Keratinocyte (primary cell): ENCODE data around the gene HNRNPA1L2. TPM values are rescaled to one million over a fixed set of nuclear protein-coding genes. Genes with fewer than 3 reads are reported as not detected.
"Not testable (repeated sequence)": the region's sequence is repeated elsewhere in the genome, so short reads cannot be mapped to it uniquely, and the experiment has no call there.

ENCODE experiments used
- DNase-seq: peaks from one replicate; pipeline ENCODE4 v3.0.0-alpha.2; 2011; ENCODE audit warnings: low read depth, missing footprints, low spot score
- FAIRE-seq: peaks from 2 replicates; lab custom pipeline; 2011; peaks lifted over from hg19 to GRCh38; lab: Jason Lieb, UNC
- H2AFZ ChIP-seq: 2 replicates; pipeline ENCODE4 v1.6.0; 2012; ENCODE audit warnings: low read length, control low read depth, inconsistent platforms; ENCODE audit not compliant: control insufficient read depth
- H3K27ac ChIP-seq: 2 replicates; pipeline ENCODE4 v1.5.1; 2011; ENCODE audit warnings: low read length; ENCODE audit not compliant: control insufficient read depth, insufficient read depth
- H3K27me3 ChIP-seq: 3 replicates; pipeline ENCODE4 v1.6.0; 2011; ENCODE audit warnings: low read length; ENCODE audit not compliant: control insufficient read depth, insufficient read depth; ENCODE audit errors: extremely low read depth
- H3K36me3 ChIP-seq, 2 experiments: 2 replicates in 1 of 2; 3 replicates in 1 of 2; pipeline ENCODE4 v1.5.1; 2011; ENCODE audit warnings: low read length in 2 of 2, mild to moderate bottlenecking in 1 of 2; ENCODE audit not compliant: control insufficient read depth in 2 of 2, insufficient read depth in 2 of 2; ENCODE audit errors: extremely low read depth in 1 of 2
- H3K4me1 ChIP-seq: 3 replicates; pipeline ENCODE4 v1.5.1; 2011; ENCODE audit warnings: low read length; ENCODE audit not compliant: control insufficient read depth, insufficient read depth; ENCODE audit errors: extremely low read depth
- H3K4me2 ChIP-seq: 3 replicates; pipeline ENCODE4 v1.6.0; 2011; ENCODE audit warnings: low read depth, low read length; ENCODE audit not compliant: control insufficient read depth, insufficient read depth; ENCODE audit errors: extremely low read depth
- H3K4me3 ChIP-seq, 3 experiments: fragments of 200-600 bp in 1 of 3; sonication (generic) in 1 of 3; 2 replicates in 2 of 3; 3 replicates in 1 of 3; pipeline ENCODE4 v1.5.1; 2011 to 2016; ENCODE audit warnings: low read length in 3 of 3, mild to moderate bottlenecking in 3 of 3, control low read depth in 2 of 3, inconsistent platforms in 1 of 3, low read depth in 1 of 3, mixed read lengths in 1 of 3, mixed run types in 1 of 3, moderate library complexity in 1 of 3; ENCODE audit not compliant: control insufficient read depth in 2 of 3, insufficient read depth in 2 of 3; ENCODE audit errors: extremely low read depth in 1 of 3
- H3K79me2 ChIP-seq: 2 replicates; pipeline ENCODE4 v1.6.0; 2012; ENCODE audit warnings: low read length; ENCODE audit not compliant: control insufficient read depth, insufficient read depth
- H3K9ac ChIP-seq: 3 replicates; pipeline ENCODE4 v1.6.0; 2011; ENCODE audit warnings: low read length; ENCODE audit not compliant: control insufficient read depth, insufficient read depth; ENCODE audit errors: extremely low read depth
- H3K9me1 ChIP-seq: 3 replicates; pipeline ENCODE4 v1.6.0; 2011; ENCODE audit warnings: low read length; ENCODE audit not compliant: control insufficient read depth, insufficient read depth; ENCODE audit errors: extremely low read depth
- H3K9me3 ChIP-seq: 2 replicates; pipeline ENCODE4 v1.5.1; 2012; ENCODE audit warnings: low read depth, low read length; ENCODE audit not compliant: control insufficient read depth
- H4K20me1 ChIP-seq: 3 replicates; pipeline ENCODE4 v1.6.0; 2011; ENCODE audit warnings: low read length; ENCODE audit not compliant: control insufficient read depth, insufficient read depth; ENCODE audit errors: extremely low read depth
- EZH2 ChIP-seq: IDR thresholded peaks from one replicate; pipeline ENCODE4 v1.6.1; 2012; ENCODE audit warnings: inconsistent platforms, mild to moderate bottlenecking, low read length, moderate library complexity
- dilution Hi-C: fragments of 300-500 bp; cut with MboI; formaldehyde crosslinking; loops from one replicate; pipeline ENCODE4 v1.7.0; 2020; ENCODE audit warnings: low sequenced_read_pairs; ENCODE audit not compliant: extremely low pct_ligation_motif_present
- polyA plus RNA-seq, 5 experiments: library from polyadenylated mRNA; depleted of rRNA in 3 of 5; stranded (reverse) in 3 of 5; stranded (forward) in 1 of 5; unstranded in 1 of 5; fragments of >200 nt; gene quantifications; 1 replicate in 1 of 5; 2 replicates in 3 of 5; 3 replicates in 1 of 5; pipeline versions ENCODE4 v1.2.1 to v1.2.3, GENCODE V29; 2011 to 2012; ENCODE audit warnings: missing spikeins in 2 of 5, low read depth in 1 of 5, low replicate concordance in 1 of 5
- TF ChIP-seq, protein P1 (sequence below), 3 experiments: IDR thresholded peaks in 1 of 3; conservative IDR thresholded peaks in 1 of 3; optimal IDR thresholded peaks in 1 of 3; 2 replicates in 2 of 3; 3 replicates in 1 of 3; pipeline versions ENCODE3 to v1.5.1; 2011; ENCODE audit warnings: low read length in 3 of 3, mild to moderate bottlenecking in 3 of 3, moderate library complexity in 2 of 3, control low read depth in 1 of 3, inconsistent platforms in 1 of 3; ENCODE audit not compliant: insufficient read depth in 2 of 3; ENCODE audit errors: extremely low read depth in 1 of 3

HNRNPA1L2 gene
- polyA plus RNA-seq, 1 donor (not counting 4 experiments of a cell fraction or from before 2014, with no cell fraction given), result 7.2 TPM

DNA sequence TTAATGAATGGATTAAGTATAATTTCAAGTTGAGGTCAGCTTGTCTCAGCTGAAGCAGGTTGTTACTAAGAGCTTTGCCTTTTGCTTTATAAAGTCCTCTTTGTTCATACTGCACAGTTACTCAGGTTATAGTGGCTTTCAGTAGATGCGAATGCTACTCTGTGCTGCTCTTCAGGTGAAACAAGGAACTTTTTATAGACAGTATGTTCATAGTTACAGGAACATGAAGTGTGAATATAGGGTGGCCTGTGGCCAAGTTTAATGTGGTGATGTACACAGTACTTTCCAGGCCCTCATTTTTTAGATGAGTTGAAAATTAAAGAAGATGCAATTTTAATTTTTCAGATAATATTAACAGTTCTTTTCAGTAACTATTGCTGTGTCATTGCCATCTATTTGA, 31.2 kb downstream of the HNRNPA1L2 start:
- H4K20me1 ChIP-seq, result no peaks in the 10 kb centered on the region
- H3K27ac ChIP-seq, result no peak overlapping the region
- no peak overlapping the region for H2AFZ ChIP-seq
- no peak overlapping the region for H3K4me2 ChIP-seq
- TF ChIP-seq, protein P1, sequence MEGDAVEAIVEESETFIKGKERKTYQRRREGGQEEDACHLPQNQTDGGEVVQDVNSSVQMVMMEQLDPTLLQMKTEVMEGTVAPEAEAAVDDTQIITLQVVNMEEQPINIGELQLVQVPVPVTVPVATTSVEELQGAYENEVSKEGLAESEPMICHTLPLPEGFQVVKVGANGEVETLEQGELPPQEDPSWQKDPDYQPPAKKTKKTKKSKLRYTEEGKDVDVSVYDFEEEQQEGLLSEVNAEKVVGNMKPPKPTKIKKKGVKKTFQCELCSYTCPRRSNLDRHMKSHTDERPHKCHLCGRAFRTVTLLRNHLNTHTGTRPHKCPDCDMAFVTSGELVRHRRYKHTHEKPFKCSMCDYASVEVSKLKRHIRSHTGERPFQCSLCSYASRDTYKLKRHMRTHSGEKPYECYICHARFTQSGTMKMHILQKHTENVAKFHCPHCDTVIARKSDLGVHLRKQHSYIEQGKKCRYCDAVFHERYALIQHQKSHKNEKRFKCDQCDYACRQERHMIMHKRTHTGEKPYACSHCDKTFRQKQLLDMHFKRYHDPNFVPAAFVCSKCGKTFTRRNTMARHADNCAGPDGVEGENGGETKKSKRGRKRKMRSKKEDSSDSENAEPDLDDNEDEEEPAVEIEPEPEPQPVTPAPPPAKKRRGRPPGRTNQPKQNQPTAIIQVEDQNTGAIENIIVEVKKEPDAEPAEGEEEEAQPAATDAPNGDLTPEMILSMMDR (optimal IDR thresholded peaks at IDR 0.05 in 1 of 3, IDR thresholded peaks at IDR 0.05 in 1 of 3, conservative IDR thresholded peaks at IDR 0.05 in 1 of 3; ENCODE audit: extremely low read depth in 1 of 3, insufficient read depth in 2 of 3, low read length in 3 of 3), result no peak
- TF ChIP-seq EZH2, result no peak
- H3K4me3 ChIP-seq, result no peak overlapping the region
- no peak for DNase-seq
- H3K4me1 ChIP-seq, result no peaks in the 10 kb centered on the region
- dilution Hi-C loops, result no loop called here
- FAIRE-seq, result no peak
- H3K79me2 ChIP-seq, result no peaks in the 10 kb centered on the region
- no peaks in the 10 kb centered on the region for H3K9me1 ChIP-seq
- H3K9me3 ChIP-seq, result no peaks in the 10 kb centered on the region
- peaks cover 0 to 2% of the 10 kb centered on the region in 2 experiments for H3K36me3 ChIP-seq
- no peaks in the 10 kb centered on the region for H3K27me3 ChIP-seq
- H3K9ac ChIP-seq, result no peak overlapping the region

DNA sequence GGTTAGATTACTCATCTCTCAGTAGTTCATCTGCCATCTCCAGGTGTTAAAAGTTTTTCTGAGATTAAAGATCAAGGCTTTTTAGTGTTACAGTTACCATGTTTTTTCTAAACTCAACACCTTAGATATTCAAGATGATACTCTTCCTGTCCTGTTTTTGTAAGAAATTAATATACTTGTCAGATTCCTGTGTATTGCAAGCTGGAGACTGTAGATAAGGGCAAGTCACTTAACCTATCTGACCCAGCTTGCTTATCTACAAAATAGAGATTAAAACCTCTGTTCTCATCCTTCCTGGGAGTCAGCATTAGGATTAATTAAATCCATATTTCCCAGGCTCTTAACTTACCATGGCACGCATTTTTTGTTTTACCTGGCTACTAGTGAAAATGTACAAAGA, 35.6 kb downstream of the HNRNPA1L2 start:
- dilution Hi-C loops, result no loop called here
- Histone ChIP-seq H4K20me1 (no peaks in the 10 kb centered on the region), H3K27me3 (no peaks in the 10 kb centered on the region), H3K9me1 (no peaks in the 10 kb centered on the region), H3K36me3 (peaks cover 0 to 5% of the 10 kb centered on the region in 2 experiments), H3K9ac (no peak overlapping the region), H2AFZ (no peak overlapping the region), H3K27ac (no peak overlapping the region), H3K4me3 (no peak overlapping the region), H3K4me1 (no peaks in the 10 kb centered on the region), H3K4me2 (no peak overlapping the region), H3K79me2 (no peaks in the 10 kb centered on the region), H3K9me3 (no peaks in the 10 kb centered on the region)
- FAIRE-seq, result no peak
- no peak for TF ChIP-seq EZH2
- TF ChIP-seq, protein P1 (optimal IDR thresholded peaks at IDR 0.05 in 1 of 3, IDR thresholded peaks at IDR 0.05 in 1 of 3, conservative IDR thresholded peaks at IDR 0.05 in 1 of 3; ENCODE audit: extremely low read depth in 1 of 3, insufficient read depth in 2 of 3, low read length in 3 of 3), result no peak
- DNase-seq, result no peak

DNA sequence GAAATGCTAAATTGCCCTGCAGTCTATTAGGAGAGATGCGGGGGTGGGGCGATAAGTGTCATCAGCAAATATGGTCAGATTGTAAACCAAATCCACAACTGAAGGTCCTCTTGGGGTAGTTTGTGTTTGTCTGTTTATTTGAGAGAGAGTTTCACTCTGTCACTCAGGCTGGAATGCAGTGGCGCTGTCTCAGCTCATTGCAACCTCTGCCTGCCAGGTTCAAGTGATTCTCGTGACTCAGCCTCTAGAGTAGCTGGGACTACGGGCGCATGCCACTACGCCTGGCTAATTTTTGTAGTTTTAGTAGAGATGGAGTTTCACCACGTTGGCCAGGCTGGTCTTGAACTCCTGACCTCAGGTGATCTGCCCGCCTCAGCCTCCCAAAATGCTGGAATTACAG, 43.6 kb downstream of the HNRNPA1L2 start:
- H2AFZ ChIP-seq, H3K9me1 ChIP-seq, DNase-seq, H3K4me3 ChIP-seq, H3K79me2 ChIP-seq, H3K4me2 ChIP-seq, H3K36me3 ChIP-seq, H3K27ac ChIP-seq, H3K4me1 ChIP-seq, H4K20me1 ChIP-seq, FAIRE-seq, H3K9me3 ChIP-seq, H3K9ac ChIP-seq, H3K27me3 ChIP-seq, dilution Hi-C loops: not testable (repeated sequence)
